ENCODE results near the gene CASR.

DNA sequence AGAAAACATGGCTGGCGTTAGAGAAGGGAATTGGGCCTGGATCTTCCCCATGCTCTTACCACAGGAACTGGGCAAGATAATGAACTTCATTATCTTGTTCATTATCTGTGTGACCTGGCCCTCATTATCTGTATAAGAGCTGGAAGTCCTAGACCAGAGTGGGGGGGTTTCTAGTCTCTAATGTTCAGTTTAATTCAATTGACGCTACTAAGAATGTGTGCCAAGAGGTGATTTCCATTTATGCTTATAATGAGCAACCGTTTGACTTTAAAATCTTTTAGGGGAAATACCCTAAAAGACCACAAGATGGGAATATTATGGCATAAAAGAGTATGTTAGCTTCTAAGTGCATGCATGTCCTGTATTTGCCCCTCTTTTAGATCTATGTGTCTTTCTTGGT, 82.5 kb downstream of the CASR start:
- TF ChIP-seq NFIC (IDR thresholded peaks at IDR 0.05) (no peak), CREB1 (IDR thresholded peaks at IDR 0.05; ENCODE audit: low read depth) (no peak), CEBPB (IDR thresholded peaks at IDR 0.05) (no peak)
- TF ChIP-seq, protein P1, sequence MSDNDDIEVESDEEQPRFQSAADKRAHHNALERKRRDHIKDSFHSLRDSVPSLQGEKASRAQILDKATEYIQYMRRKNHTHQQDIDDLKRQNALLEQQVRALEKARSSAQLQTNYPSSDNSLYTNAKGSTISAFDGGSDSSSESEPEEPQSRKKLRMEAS (IDR thresholded peaks at IDR 0.05), result no peak
